Ishikawa (cell line): ENCODE results near the gene METTL1.

Source experiments
- CEBPB ChIP-seq: IDR thresholded peaks from 2 replicates; pipeline ENCODE4 v1.6.1; 2012
- CREB1 ChIP-seq: IDR thresholded peaks from 2 replicates; pipeline ENCODE4 v1.6.1; 2012; ENCODE audit warnings: low read depth
- EGR1 ChIP-seq: IDR thresholded peaks from 2 replicates; pipeline ENCODE4 v1.6.1; 2012
- EP300 ChIP-seq: IDR thresholded peaks from 2 replicates; pipeline ENCODE4 v1.6.1; 2012; ENCODE audit warnings: borderline replicate concordance
- FOXM1 ChIP-seq: IDR thresholded peaks from 2 replicates; pipeline ENCODE4 v1.6.1; 2012; ENCODE audit warnings: low read depth, borderline replicate concordance
- MAX ChIP-seq: IDR thresholded peaks from 2 replicates; pipeline ENCODE4 v1.6.1; 2012
- NFIC ChIP-seq: IDR thresholded peaks from 2 replicates; pipeline ENCODE4 v1.6.1; 2012
- RAD21 ChIP-seq: IDR thresholded peaks from 2 replicates; pipeline ENCODE4 v1.6.1; 2012; ENCODE audit warnings: low read depth
- REST ChIP-seq: IDR thresholded peaks from 2 replicates; pipeline ENCODE4 v1.6.1; 2012; ENCODE audit warnings: low read depth, mild to moderate bottlenecking
- TAF1 ChIP-seq: IDR thresholded peaks from 2 replicates; pipeline ENCODE4 v1.6.1; 2012; ENCODE audit warnings: low read depth, mild to moderate bottlenecking
- TCF12 ChIP-seq: IDR thresholded peaks from 2 replicates; pipeline ENCODE4 v1.6.1; 2012; ENCODE audit warnings: low read depth
- TEAD4 ChIP-seq: IDR thresholded peaks from 2 replicates; pipeline ENCODE4 v1.6.1; 2012
- USF1 ChIP-seq: IDR thresholded peaks from 2 replicates; pipeline ENCODE4 v1.6.1; 2012
- YY1 ChIP-seq: IDR thresholded peaks from 2 replicates; pipeline ENCODE4 v1.6.1; 2012; ENCODE audit warnings: low read depth
- ZBTB7A ChIP-seq: IDR thresholded peaks from 2 replicates; pipeline ENCODE4 v1.6.1; 2012; ENCODE audit warnings: low read depth

METTL1 gene

GRCh38 chr12:57806677-57807076 is 34.8 kb upstream of the METTL1 start:
- TF ChIP-seq RAD21 (no peak), CREB1 (no peak), CEBPB (no peak), YY1 (no peak), EGR1 (no peak), REST (no peak), TAF1 (no peak), ZBTB7A (no peak), FOXM1 (no peak), USF1 (no peak), MAX (no peak), NFIC (no peak), EP300 (no peak), TCF12 (no peak)

- peak; percentile 73 for TF ChIP-seq RAD21
- TF ChIP-seq CEBPB, result no peak
- peak; percentile 15; the same call in 1 of the 2 replicates for TF ChIP-seq NFIC
Observed at GRCh38 chr12:57803319-57803893, 31.5 kb upstream of the METTL1 start.

- no peak for TF ChIP-seq YY1
- no peak for TF ChIP-seq ZBTB7A
Observed at GRCh38 chr12:57802607-57803006, 30.7 kb upstream of the METTL1 start.

GRCh38 chr12:57800965-57801364 is 29.1 kb upstream of the METTL1 start:
- TF ChIP-seq YY1, result no peak
- no peak for TF ChIP-seq TEAD4
- no peak for TF ChIP-seq EGR1
- TF ChIP-seq REST, result no peak
- TF ChIP-seq CEBPB, result no peak
- TF ChIP-seq CREB1, result no peak
- no peak for TF ChIP-seq ZBTB7A
- TF ChIP-seq EP300, result no peak
- no peak for TF ChIP-seq TCF12

- TF ChIP-seq EP300 (no peak), EGR1 (no peak), MAX (no peak), FOXM1 (no peak), CREB1 (no peak), REST (no peak)
Observed at GRCh38 chr12:57797933-57798332, 26.0 kb upstream of the METTL1 start.

GRCh38 chr12:57796996-57797395 is 25.1 kb upstream of the METTL1 start:
- no peak for TF ChIP-seq NFIC
